Measurements from ENCODE around the gene CDR2.

DNA sequence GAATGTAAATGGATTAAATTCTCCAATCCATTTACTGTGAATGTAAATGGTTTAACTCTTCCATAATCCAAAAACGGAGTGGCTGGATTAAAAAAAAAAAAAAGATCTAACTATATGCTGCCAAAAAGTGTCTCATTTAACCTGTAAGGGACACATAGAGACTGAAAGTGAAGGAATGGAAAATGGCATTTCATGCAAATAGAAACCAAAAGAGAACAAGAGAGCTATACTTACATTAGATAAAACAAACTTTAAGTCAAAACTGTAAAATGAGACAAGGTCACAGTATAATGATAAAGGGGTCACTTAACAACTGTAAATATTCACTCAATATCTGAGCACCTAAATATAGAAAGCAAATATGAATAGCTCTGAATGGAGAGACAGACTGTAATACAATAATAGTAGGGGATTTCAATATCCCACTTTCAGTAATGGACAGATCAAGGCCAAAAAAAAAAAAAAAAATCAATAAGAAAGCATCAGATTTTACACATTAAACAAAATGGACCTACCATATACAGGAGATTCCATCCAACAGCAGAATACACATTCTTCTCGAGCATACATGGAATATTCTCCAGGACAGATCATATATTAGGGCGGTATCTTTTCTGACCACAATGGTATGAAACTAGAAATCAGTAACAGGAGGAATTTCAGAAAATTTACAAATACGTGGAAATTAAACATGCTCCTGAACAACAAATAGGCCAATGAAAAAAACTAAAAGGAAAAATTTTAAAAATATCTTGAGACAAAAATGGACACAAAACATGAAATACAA, 36.4 kb downstream of the CDR2 start:
- TF ChIP-seq CTCF (conservative IDR thresholded peaks at IDR 0.05) = no peak
- TF ChIP-seq EZH2 (IDR thresholded peaks at IDR 0.05; ENCODE audit: low read depth) = no peak
